Smooth muscle cell (in vitro differentiated cells): ENCODE results near the gene HSBP1L1. TPM values are rescaled to one million over a fixed set of nuclear protein-coding genes. Genes with fewer than 3 reads are reported as not detected.

Experiments
- DNase-seq: peaks from one replicate; lab custom pipeline; 2025; ENCODE audit not compliant: unreplicated experiment; lab: John Stamatoyannopoulos, UW
- H2AFZ ChIP-seq: fragments of 200-600 bp; sonication (generic); 2 replicates; pipeline ENCODE4 v1.6.0; 2016; ENCODE audit warnings: antibody characterized with exemption, low read depth, mild to moderate bottlenecking
- H3F3A ChIP-seq: fragments of 200-600 bp; sonication (generic); 2 replicates; pipeline ENCODE4 v1.6.0; 2017; ENCODE audit warnings: antibody characterized with exemption, low read depth
- H3K27ac ChIP-seq: fragments of 200-600 bp; sonication (generic); 2 replicates; pipeline ENCODE4 v1.5.1; 2016; ENCODE audit warnings: low read depth, mild to moderate bottlenecking
- H3K27me3 ChIP-seq: fragments of 200-600 bp; sonication (generic); 2 replicates; pipeline ENCODE4 v1.6.1; 2016; ENCODE audit warnings: low read depth, mild to moderate bottlenecking
- H3K36me3 ChIP-seq: fragments of 200-600 bp; sonication (generic); 2 replicates; pipeline ENCODE4 v1.5.1; 2016; ENCODE audit warnings: low read depth
- H3K4me1 ChIP-seq: fragments of 200-600 bp; sonication (generic); 2 replicates; pipeline ENCODE4 v1.5.1; 2016; ENCODE audit warnings: low read depth
- H3K4me2 ChIP-seq: fragments of 200-600 bp; sonication (generic); 2 replicates; pipeline ENCODE4 v1.6.0; 2016; ENCODE audit warnings: mild to moderate bottlenecking
- H3K4me3 ChIP-seq: fragments of 200-600 bp; sonication (generic); 2 replicates; pipeline ENCODE4 v1.5.1; 2016; ENCODE audit warnings: mild to moderate bottlenecking
- H3K79me2 ChIP-seq: fragments of 200-600 bp; sonication (generic); 2 replicates; pipeline ENCODE4 v1.6.0; 2016; ENCODE audit warnings: low read depth, mild to moderate bottlenecking
- H3K9ac ChIP-seq: fragments of 200-600 bp; sonication (generic); 2 replicates; pipeline ENCODE4 v1.6.0; 2016; ENCODE audit warnings: low read depth
- H3K9me3 ChIP-seq: fragments of 200-600 bp; sonication (generic); replicated peaks from 2 replicates; pipeline ENCODE4 v1.5.1; 2016; ENCODE audit warnings: low read depth
- H4K20me1 ChIP-seq: fragments of 200-600 bp; sonication (generic); 2 replicates; pipeline ENCODE4 v1.6.0; 2016; ENCODE audit warnings: low read depth
- WGBS: methylation state at CpG from one replicate; pipeline ENCODE4 v1.1.7; 2016; ENCODE audit warnings: low lambda C conversion rate; 5-methylcytosine and 5-hydroxymethylcytosine counted together
- polyA plus RNA-seq: library from polyadenylated mRNA; unstranded; fragments of >200 nt; fragmentation: Nextera tagmentation; extraction: Ambion mirVana; gene quantifications from 2 replicates; pipeline ENCODE4 v1.2.1, GENCODE V29; 2016
- total RNA-seq: library from RNA; depleted of rRNA; stranded (reverse); fragments of >200 nt; gene quantifications from 2 replicates; pipeline ENCODE4 v1.2.3, GENCODE V29; 2014
- TF ChIP-seq, protein P1 (sequence below): fragments of 200-600 bp; sonication (generic); IDR thresholded peaks from 2 replicates; pipeline ENCODE4 v1.5.1; 2017; ENCODE audit warnings: borderline replicate concordance, mild to moderate bottlenecking, antibody characterized with exemption; ENCODE audit not compliant: insufficient read depth, poor library complexity, severe bottlenecking

Gene HSBP1L1
- total and polyA plus RNA-seq, 2 experiments from 2014 or later, result 12.4 to 24.6 TPM

DNA sequence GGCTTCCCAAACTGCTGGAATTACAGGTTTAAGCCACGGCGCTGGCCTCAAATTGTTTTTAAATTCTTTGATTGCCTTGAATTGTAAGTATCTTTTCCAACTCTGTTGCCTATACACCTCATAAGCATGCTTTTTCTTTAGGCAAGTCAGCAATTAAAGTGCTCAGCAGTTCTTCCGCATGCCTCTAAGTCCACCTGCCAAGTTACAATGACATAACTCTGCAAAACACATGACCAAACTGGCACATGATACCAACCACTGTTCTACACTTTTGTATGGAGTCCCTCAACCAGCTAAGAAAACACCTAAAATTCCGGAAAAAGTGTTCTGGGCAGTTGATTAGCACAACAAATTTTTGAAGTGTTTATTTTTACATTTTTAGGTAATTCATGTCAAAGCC lies 18.8 kb downstream of the HSBP1L1 start:
- Histone ChIP-seq H4K20me1 (peaks cover 95% of the 10 kb centered on the region), H3K9ac (no peak overlapping the region), H3K27ac (no peak overlapping the region), H3F3A (no peaks in the 10 kb centered on the region), H3K9me3 (no peaks in the 10 kb centered on the region), H3K36me3 (no peaks in the 10 kb centered on the region), H3K4me2 (no peak overlapping the region), H3K4me1 (peaks cover 10% of the 10 kb centered on the region), H3K79me2 (peaks cover 100% of the 10 kb centered on the region), H2AFZ (no peak overlapping the region), H3K27me3 (no peaks in the 10 kb centered on the region), H3K4me3 (no peak overlapping the region)
- 91% methylated on average over 4 of the region's 4 CpGs for WGBS
- DNase-seq, result no peak
- TF ChIP-seq, protein P1, sequence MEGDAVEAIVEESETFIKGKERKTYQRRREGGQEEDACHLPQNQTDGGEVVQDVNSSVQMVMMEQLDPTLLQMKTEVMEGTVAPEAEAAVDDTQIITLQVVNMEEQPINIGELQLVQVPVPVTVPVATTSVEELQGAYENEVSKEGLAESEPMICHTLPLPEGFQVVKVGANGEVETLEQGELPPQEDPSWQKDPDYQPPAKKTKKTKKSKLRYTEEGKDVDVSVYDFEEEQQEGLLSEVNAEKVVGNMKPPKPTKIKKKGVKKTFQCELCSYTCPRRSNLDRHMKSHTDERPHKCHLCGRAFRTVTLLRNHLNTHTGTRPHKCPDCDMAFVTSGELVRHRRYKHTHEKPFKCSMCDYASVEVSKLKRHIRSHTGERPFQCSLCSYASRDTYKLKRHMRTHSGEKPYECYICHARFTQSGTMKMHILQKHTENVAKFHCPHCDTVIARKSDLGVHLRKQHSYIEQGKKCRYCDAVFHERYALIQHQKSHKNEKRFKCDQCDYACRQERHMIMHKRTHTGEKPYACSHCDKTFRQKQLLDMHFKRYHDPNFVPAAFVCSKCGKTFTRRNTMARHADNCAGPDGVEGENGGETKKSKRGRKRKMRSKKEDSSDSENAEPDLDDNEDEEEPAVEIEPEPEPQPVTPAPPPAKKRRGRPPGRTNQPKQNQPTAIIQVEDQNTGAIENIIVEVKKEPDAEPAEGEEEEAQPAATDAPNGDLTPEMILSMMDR, result no peak

DNA sequence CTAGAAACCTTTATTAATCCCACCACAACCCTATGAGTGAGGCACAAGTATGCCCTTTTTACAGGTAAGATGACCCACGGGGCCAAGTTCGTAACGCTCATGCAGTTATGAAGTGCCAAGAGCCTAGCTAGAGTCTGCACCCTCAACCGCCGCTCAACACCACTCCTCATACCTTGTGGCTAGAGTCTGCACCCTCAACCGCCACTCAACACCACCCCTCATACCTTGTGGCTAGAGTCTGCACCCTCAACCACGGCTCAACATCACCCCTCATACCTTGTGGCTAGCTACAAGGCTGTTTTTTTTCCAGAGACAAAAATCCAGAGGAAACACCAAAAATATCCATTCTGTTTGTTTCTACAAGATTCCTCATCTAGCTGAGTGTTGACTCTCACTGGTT lies 19.4 kb downstream of the HSBP1L1 start:
- Histone ChIP-seq H3K4me2 (no peak overlapping the region), H3K4me1 (peaks cover 10% of the 10 kb centered on the region), H2AFZ (no peak overlapping the region), H3K79me2 (peaks cover 94% of the 10 kb centered on the region), H3K27me3 (no peaks in the 10 kb centered on the region), H3K4me3 (no peak overlapping the region), H3K9me3 (no peaks in the 10 kb centered on the region), H4K20me1 (peaks cover 89% of the 10 kb centered on the region), H3K27ac (no peak overlapping the region), H3F3A (no peaks in the 10 kb centered on the region), H3K36me3 (no peaks in the 10 kb centered on the region), H3K9ac (no peak overlapping the region)
- whole genome bisulfite sequencing, result 96% methylated on average over 7 of the region's 7 CpGs
- TF ChIP-seq, protein P1, result no peak
- DNase-seq, result no peak

DNA sequence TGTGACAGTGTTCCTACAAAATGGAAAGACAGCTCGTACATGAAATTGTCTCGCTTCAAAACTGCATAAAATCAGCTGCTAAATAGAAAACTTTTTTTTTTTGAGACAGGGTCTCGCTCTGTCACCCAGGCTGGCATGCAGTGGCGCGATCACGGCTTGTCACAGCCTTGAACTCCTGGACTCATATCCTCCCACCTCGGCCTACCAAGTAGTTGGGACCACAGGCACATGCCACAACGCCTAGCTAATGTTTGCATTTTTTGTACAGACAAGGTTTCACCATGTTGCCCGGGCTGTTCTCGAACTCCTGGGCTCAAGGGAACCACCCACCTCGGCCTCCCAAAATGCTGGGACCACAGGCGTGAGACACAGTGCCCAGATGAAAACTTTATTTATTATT lies 20.7 kb downstream of the HSBP1L1 start:
- Histone ChIP-seq H3K27me3 (no peaks in the 10 kb centered on the region), H2AFZ (no peak overlapping the region), H3K4me1 (peaks cover 10% of the 10 kb centered on the region), H3K27ac (no peak overlapping the region), H3K9me3 (no peaks in the 10 kb centered on the region), H3K4me3 (no peak overlapping the region), H3K4me2 (no peak overlapping the region), H3K9ac (no peak overlapping the region), H3K79me2 (peaks cover 80% of the 10 kb centered on the region), H4K20me1 (peaks cover 76% of the 10 kb centered on the region), H3K36me3 (no peaks in the 10 kb centered on the region), H3F3A (peaks cover 5% of the 10 kb centered on the region)
- TF ChIP-seq, protein P1, result no peak
- no peak for DNase-seq
- 96% methylated on average over 12 of the region's 12 CpGs for WGBS

DNA sequence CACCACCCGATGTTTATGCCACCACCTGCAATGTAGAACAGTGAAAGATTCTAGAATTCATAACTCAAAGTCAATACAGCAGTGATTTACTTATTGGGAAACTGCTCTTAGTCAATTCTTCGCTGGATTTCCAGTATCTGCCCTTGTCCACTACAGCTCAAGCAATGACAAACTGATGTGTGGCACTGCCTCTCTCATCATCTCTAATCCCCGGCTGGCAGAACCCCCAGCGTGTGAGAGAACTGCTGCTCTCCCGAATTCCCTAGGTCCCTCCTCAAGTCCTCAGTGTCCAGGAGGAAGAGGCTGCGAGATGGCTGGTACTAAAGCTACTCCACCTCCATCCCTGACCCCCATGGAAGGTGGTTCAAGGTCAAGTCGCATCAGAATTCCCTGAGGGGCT lies 22.3 kb downstream of the HSBP1L1 start:
- H3F3A ChIP-seq, result peaks cover 5% of the 10 kb centered on the region
- peak overlapping the region; percentile 81 for H3K9ac ChIP-seq
- peaks cover 10% of the 10 kb centered on the region for H3K4me1 ChIP-seq
- H3K4me3 ChIP-seq, result peak overlapping the region; percentile 89
- H3K4me2 ChIP-seq, result peak overlapping the region; percentile 96
- 62% methylated on average over 7 of the region's 7 CpGs for WGBS
- no peaks in the 10 kb centered on the region for H3K36me3 ChIP-seq
- H3K27me3 ChIP-seq, result no peaks in the 10 kb centered on the region
- DNase-seq, result no peak
- no peak overlapping the region for H3K27ac ChIP-seq
- H3K79me2 ChIP-seq, result peaks cover 65% of the 10 kb centered on the region
- TF ChIP-seq, protein P1, result no peak
- H4K20me1 ChIP-seq, result peaks cover 60% of the 10 kb centered on the region
- H3K9me3 ChIP-seq, result no peaks in the 10 kb centered on the region
- H2AFZ ChIP-seq, result no peak overlapping the region
